Activated CD8-positive, alpha-beta memory T cell treated with anti-CD3 and anti-CD28 coated beads, Interleukin-2, amount 50 U/mL, for 1 hour (primary cell): ENCODE results near the gene ICOS.

Experiments used
- DNase-seq: peaks from one replicate; pipeline ENCODE4 v3.0.0-alpha.2; 2020; ENCODE audit errors: extremely low read depth

Gene ICOS

GRCh38 chr2:204010628-204011560 is 74.3 kb downstream of the ICOS start:
- no peak for DNase-seq
